Retina (tissue), 1 donor: ENCODE data around the gene KLRB1.
"Not testable (repeated sequence)": the region's sequence is repeated elsewhere in the genome, so short reads cannot be mapped to it uniquely, and the experiment has no call there.

ENCODE experiments used
- DNase-seq: peaks from one replicate; pipeline ENCODE4 v3.0.0-alpha.2; 2016

KLRB1 gene

GRCh38 chr12:9619411-9620179, 11.9 kb upstream of the KLRB1 start:
- no peak for DNase-seq

DNA sequence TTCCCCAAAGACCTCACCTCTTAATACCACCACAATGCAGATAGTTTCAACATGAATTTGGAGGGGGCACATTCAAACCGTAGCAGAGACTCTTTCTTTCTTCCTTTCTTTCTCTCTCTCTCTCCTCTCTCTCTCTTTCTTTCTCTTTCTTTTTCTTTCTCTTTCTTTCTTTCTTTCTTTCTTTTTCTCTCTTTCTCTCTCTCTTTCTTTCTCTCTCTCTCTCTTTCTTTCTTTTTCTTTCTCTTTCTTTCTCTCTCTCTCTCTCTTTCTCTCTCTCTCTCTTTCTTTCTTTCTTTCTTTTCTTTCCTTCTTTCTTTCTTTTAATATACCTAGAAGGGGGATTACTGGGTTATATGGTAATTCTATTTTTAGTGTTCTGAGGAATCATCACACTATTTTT, 11.2 kb upstream of the KLRB1 start:
- DNase-seq = not testable (repeated sequence)

GRCh38 chr12:9617124-9617523, 9.4 kb upstream of the KLRB1 start:
- DNase-seq = no peak

DNA sequence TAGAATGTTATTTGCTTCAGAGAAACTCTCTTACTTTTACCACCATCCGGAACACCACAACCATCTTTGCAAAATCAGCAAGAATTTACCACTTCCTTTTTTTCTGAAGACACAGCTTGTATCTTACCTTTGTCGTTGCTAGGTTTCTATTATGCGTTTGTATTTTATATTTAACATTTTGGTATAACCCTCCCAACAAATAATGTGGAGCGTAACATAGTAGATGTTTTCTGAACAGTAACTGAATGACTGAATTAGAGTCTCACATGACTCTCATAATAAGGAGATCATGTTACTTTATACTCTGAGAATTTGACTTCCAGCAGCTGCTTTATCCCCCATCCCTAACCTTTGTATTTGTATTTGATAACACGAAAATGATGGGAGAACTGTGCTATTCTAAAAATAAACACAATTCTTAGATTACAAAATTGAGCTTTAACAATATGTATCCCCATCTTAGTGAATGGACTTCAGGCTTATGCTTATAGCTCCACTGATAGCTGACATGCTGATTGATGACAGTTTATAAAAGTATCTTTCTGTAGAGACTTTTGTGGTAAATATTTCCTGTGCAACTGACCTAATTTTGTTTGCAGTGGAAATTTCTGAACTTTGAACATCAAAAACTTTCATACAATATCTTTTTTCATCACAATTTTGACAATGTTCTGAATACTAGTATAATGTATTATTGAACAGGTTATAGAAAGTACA, 7.9 kb upstream of the KLRB1 start:
- no peak for DNase-seq

GRCh38 chr12:9610606-9611005, 2.9 kb upstream of the KLRB1 start:
- DNase-seq = not testable (repeated sequence)

- DNase-seq = no peak
Measured at GRCh38 chr12:9606736-9607372, 862 bp downstream of the KLRB1 start.

GRCh38 chr12:9606247-9606646, 1.5 kb downstream of the KLRB1 start:
- no peak for DNase-seq

- DNase-seq = no peak
Measured at GRCh38 chr12:9605483-9605882, 2.2 kb downstream of the KLRB1 start.

- DNase-seq = no peak
Measured at GRCh38 chr12:9604287-9604686, 3.4 kb downstream of the KLRB1 start.

- DNase-seq = not testable (repeated sequence)
Measured at GRCh38 chr12:9600426-9600825, 7.3 kb downstream of the KLRB1 start.

DNA sequence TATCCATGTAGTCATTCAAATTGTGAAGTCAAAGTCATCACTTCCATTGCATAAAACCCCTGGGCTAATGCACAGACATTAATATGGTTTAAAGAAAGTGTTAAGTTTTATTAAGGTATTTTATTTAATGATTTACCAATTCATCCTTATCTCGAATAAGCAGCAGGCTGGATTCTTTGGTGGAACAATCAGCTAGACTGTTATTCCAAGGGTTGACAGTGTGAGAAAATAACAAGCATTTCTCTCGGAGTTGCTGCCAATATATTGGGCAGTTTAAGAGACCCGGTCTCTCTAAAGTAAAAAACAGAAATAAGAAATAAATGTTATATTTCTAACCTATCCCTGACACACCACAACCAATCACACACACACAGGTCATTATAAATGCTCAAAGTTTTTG, 9.4 kb downstream of the KLRB1 start:
- no peak for DNase-seq

DNA sequence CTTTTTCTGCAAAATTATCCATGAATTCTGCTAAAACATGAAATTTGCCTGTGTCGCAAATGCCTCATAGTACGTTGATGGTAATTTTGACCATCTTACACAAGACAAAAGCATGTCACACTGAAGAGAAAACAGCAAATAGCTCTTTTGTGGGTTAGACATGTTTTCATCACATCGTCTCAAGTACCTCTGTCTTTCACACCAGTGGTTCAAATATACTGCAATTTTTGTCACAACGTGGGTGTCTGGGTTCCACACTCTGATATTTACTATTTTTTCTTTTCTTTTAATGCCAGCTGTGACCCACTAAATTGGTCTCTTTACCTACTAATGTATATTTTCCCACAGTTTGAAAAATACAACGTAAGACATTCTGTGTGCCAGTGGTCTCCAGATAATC, 10.4 kb downstream of the KLRB1 start:
- no peak for DNase-seq

- DNase-seq = no peak
Measured at GRCh38 chr12:9590441-9590840, 17.3 kb downstream of the KLRB1 start.

GRCh38 chr12:9588749-9589148, 19.0 kb downstream of the KLRB1 start:
- no peak for DNase-seq

- DNase-seq = no peak
Measured at GRCh38 chr12:9587987-9588600, 19.6 kb downstream of the KLRB1 start.

- DNase-seq = not testable (repeated sequence)
Measured at GRCh38 chr12:9577729-9578128, 30.0 kb downstream of the KLRB1 start.

DNA sequence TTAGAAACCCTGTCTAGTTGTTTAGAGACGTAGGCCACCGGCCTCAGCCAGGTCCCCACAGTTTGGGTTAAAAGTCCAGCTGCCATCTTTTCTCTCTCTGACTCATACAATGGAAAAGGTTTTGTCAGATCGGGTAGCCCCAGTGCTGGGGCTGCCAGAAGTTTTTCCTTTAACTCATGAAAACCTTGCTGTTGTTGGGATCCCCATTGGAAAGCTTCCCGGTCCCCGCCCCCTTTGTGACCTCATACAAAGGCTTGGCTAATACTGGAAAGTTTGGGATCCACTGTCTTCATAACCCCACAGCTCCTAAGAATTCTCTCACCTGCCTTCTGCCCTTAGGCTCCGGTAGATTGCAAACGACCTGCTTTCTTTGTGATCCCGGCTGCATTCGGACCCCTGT, 40.6 kb downstream of the KLRB1 start:
- DNase-seq = not testable (repeated sequence)

- not testable (repeated sequence) for DNase-seq
Measured at GRCh38 chr12:9566113-9566512, 41.6 kb downstream of the KLRB1 start.

- DNase-seq = not testable (repeated sequence)
Measured at GRCh38 chr12:9564418-9564817, 43.3 kb downstream of the KLRB1 start.

- not testable (repeated sequence) for DNase-seq
Measured at GRCh38 chr12:9562841-9563453, 44.8 kb downstream of the KLRB1 start.

DNA sequence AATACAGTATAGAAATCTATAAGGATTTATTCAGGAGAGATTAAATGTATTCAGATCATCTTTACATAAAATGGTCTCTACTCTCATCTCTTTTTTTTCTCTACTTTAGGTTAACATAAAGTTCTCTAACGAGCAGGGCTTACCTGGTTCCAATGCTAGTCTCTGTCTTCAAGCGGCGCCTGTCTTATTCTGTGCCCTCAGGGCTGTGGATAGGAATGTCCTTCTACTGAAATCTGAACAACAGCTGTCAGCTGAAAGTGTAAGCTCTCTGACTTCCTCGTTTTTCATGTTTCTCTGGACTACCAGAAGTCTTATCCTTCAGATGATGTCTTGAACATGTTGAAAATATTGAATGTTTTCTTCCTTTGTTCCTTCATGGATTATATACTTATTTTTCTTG, 62.2 kb downstream of the KLRB1 start:
- not testable (repeated sequence) for DNase-seq
